HepG2 (cell line): ENCODE data around the gene TACC2.

ENCODE experiments used
- CHD4 ChIP-seq: fragments of 200-600 bp; sonication (generic); IDR thresholded peaks from 2 replicates; pipeline ENCODE4 v1.7.0; 2017; ENCODE audit warnings: mild to moderate bottlenecking, low read length, borderline replicate concordance
- FOSL2 ChIP-seq: sonication (generic); formaldehyde crosslinking; IDR thresholded peaks from 2 replicates; pipeline ENCODE4 v1.4.0; 2020; ENCODE audit warnings: missing genetic modification reagents
- HIVEP1 ChIP-seq: sonication (generic); formaldehyde crosslinking; IDR thresholded peaks from 2 replicates; pipeline ENCODE4 v1.4.0; 2020; ENCODE audit warnings: mild to moderate bottlenecking, missing genetic modification reagents
- JUND ChIP-seq: sonication (generic); formaldehyde crosslinking; IDR thresholded peaks from 2 replicates; pipeline ENCODE4 v1.8.0; 2022; ENCODE audit warnings: mild to moderate bottlenecking, missing genetic modification reagents
- NR2F1 ChIP-seq, 2 experiments: fragments of 450-650 bp in 1 of 2; formaldehyde crosslinking in 1 of 2; IDR thresholded peaks; 2 replicates each; pipeline versions ENCODE4 v1.5.0 to v1.6.1; 2016 to 2020; ENCODE audit warnings: mild to moderate bottlenecking in 1 of 2, missing compliant biosample characterization in 1 of 2, missing genetic modification reagents in 1 of 2, moderate library complexity in 1 of 2
- ZKSCAN5 ChIP-seq: sonication (generic); formaldehyde crosslinking; IDR thresholded peaks from 2 replicates; pipeline ENCODE4 v1.5.1; 2020; ENCODE audit warnings: mild to moderate bottlenecking, missing genetic modification reagents
- ZNF350 ChIP-seq: sonication (generic); formaldehyde crosslinking; IDR thresholded peaks from 2 replicates; pipeline ENCODE4 v1.4.0; 2020; ENCODE audit warnings: mild to moderate bottlenecking, low read depth, missing genetic modification reagents, borderline replicate concordance
- ZZZ3 ChIP-seq: sonication (generic); formaldehyde crosslinking; IDR thresholded peaks from 2 replicates; pipeline ENCODE4 v1.4.0; 2020; ENCODE audit warnings: missing genetic modification reagents, mild to moderate bottlenecking, borderline replicate concordance
- TF ChIP-seq, protein P1 (sequence below): sonication (generic); formaldehyde crosslinking; IDR thresholded peaks from 2 replicates; pipeline ENCODE4 v1.4.0; 2020; ENCODE audit warnings: missing genetic modification reagents, borderline replicate concordance
- TF ChIP-seq, protein P2 (sequence below): sonication (generic); formaldehyde crosslinking; conservative IDR thresholded peaks from 2 replicates; pipeline ENCODE4 v1.8.1; 2023; ENCODE audit warnings: missing genetic modification reagents
- TF ChIP-seq, protein P3 (sequence below), 2 experiments: IDR thresholded peaks; 2 replicates each; pipeline ENCODE4 v1.6.1; 2011 to 2012; ENCODE audit warnings: low read length in 2 of 2, borderline replicate concordance in 1 of 2, low read depth in 1 of 2, mild to moderate bottlenecking in 1 of 2, moderate library complexity in 1 of 2
- TF ChIP-seq, protein P4 (sequence below): sonication (generic); formaldehyde crosslinking; IDR thresholded peaks from 2 replicates; pipeline ENCODE4 v1.5.0; 2020; ENCODE audit warnings: mild to moderate bottlenecking, missing genetic modification reagents, moderate library complexity
- TF ChIP-seq, protein P5 (sequence below): sonication (generic); formaldehyde crosslinking; IDR thresholded peaks from 2 replicates; pipeline ENCODE4 v1.5.0; 2020; ENCODE audit warnings: missing genetic modification reagents
- TF ChIP-seq, protein P6 (sequence below): sonication (generic); formaldehyde crosslinking; IDR thresholded peaks from 2 replicates; pipeline ENCODE4 v1.4.0; 2020; ENCODE audit warnings: missing genetic modification reagents, borderline replicate concordance

DNA sequence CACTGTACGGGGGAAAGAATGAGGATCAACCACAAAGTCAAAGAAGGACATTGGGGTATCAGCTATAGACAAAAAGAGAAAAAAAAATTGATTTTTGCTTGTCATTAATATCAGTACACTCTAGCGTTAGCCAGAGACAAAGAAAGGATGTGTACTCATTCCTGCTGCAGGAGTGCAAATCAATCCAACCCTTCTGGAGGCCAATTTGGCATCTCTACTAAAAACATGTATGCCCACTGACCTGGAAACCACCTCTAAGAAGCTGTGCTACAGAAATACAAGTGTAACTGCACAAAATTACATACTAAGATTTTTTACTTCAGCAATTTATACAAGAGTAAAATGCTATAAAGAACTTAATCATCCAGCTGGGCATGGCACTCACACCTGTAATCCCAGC lies 27.5 kb upstream of the TACC2 start:
- TF ChIP-seq, protein P1, sequence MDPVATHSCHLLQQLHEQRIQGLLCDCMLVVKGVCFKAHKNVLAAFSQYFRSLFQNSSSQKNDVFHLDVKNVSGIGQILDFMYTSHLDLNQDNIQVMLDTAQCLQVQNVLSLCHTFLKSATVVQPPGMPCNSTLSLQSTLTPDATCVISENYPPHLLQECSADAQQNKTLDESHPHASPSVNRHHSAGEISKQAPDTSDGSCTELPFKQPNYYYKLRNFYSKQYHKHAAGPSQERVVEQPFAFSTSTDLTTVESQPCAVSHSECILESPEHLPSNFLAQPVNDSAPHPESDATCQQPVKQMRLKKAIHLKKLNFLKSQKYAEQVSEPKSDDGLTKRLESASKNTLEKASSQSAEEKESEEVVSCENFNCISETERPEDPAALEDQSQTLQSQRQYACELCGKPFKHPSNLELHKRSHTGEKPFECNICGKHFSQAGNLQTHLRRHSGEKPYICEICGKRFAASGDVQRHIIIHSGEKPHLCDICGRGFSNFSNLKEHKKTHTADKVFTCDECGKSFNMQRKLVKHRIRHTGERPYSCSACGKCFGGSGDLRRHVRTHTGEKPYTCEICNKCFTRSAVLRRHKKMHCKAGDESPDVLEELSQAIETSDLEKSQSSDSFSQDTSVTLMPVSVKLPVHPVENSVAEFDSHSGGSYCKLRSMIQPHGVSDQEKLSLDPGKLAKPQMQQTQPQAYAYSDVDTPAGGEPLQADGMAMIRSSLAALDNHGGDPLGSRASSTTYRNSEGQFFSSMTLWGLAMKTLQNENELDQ (CRISPR knock-in tag): no peak
- TF ChIP-seq ZNF350 (CRISPR knock-in tag): no peak
- TF ChIP-seq, protein P2, sequence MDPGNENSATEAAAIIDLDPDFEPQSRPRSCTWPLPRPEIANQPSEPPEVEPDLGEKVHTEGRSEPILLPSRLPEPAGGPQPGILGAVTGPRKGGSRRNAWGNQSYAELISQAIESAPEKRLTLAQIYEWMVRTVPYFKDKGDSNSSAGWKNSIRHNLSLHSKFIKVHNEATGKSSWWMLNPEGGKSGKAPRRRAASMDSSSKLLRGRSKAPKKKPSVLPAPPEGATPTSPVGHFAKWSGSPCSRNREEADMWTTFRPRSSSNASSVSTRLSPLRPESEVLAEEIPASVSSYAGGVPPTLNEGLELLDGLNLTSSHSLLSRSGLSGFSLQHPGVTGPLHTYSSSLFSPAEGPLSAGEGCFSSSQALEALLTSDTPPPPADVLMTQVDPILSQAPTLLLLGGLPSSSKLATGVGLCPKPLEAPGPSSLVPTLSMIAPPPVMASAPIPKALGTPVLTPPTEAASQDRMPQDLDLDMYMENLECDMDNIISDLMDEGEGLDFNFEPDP (CRISPR knock-in tag): no peak
- no peak for TF ChIP-seq NR2F1 (CRISPR knock-in tag; IDR thresholded peaks at IDR 0.05)
- TF ChIP-seq, protein P3, sequence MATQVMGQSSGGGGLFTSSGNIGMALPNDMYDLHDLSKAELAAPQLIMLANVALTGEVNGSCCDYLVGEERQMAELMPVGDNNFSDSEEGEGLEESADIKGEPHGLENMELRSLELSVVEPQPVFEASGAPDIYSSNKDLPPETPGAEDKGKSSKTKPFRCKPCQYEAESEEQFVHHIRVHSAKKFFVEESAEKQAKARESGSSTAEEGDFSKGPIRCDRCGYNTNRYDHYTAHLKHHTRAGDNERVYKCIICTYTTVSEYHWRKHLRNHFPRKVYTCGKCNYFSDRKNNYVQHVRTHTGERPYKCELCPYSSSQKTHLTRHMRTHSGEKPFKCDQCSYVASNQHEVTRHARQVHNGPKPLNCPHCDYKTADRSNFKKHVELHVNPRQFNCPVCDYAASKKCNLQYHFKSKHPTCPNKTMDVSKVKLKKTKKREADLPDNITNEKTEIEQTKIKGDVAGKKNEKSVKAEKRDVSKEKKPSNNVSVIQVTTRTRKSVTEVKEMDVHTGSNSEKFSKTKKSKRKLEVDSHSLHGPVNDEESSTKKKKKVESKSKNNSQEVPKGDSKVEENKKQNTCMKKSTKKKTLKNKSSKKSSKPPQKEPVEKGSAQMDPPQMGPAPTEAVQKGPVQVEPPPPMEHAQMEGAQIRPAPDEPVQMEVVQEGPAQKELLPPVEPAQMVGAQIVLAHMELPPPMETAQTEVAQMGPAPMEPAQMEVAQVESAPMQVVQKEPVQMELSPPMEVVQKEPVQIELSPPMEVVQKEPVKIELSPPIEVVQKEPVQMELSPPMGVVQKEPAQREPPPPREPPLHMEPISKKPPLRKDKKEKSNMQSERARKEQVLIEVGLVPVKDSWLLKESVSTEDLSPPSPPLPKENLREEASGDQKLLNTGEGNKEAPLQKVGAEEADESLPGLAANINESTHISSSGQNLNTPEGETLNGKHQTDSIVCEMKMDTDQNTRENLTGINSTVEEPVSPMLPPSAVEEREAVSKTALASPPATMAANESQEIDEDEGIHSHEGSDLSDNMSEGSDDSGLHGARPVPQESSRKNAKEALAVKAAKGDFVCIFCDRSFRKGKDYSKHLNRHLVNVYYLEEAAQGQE (IDR thresholded peaks at IDR 0.05; ENCODE audit: borderline replicate concordance in 1 of 2, low read depth in 1 of 2, low read length in 2 of 2): no peak
- TF ChIP-seq, protein P4, sequence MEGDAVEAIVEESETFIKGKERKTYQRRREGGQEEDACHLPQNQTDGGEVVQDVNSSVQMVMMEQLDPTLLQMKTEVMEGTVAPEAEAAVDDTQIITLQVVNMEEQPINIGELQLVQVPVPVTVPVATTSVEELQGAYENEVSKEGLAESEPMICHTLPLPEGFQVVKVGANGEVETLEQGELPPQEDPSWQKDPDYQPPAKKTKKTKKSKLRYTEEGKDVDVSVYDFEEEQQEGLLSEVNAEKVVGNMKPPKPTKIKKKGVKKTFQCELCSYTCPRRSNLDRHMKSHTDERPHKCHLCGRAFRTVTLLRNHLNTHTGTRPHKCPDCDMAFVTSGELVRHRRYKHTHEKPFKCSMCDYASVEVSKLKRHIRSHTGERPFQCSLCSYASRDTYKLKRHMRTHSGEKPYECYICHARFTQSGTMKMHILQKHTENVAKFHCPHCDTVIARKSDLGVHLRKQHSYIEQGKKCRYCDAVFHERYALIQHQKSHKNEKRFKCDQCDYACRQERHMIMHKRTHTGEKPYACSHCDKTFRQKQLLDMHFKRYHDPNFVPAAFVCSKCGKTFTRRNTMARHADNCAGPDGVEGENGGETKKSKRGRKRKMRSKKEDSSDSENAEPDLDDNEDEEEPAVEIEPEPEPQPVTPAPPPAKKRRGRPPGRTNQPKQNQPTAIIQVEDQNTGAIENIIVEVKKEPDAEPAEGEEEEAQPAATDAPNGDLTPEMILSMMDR (CRISPR knock-in tag): no peak
- TF ChIP-seq CHD4: no peak
- no peak for TF ChIP-seq FOSL2 (CRISPR knock-in tag)
- TF ChIP-seq, protein P5, sequence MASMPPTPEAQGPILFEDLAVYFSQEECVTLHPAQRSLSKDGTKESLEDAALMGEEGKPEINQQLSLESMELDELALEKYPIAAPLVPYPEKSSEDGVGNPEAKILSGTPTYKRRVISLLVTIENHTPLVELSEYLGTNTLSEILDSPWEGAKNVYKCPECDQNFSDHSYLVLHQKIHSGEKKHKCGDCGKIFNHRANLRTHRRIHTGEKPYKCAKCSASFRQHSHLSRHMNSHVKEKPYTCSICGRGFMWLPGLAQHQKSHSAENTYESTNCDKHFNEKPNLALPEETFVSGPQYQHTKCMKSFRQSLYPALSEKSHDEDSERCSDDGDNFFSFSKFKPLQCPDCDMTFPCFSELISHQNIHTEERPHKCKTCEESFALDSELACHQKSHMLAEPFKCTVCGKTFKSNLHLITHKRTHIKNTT (CRISPR knock-in tag): no peak
- no peak for TF ChIP-seq ZKSCAN5 (CRISPR knock-in tag)
- no peak for TF ChIP-seq ZZZ3 (CRISPR knock-in tag)
- TF ChIP-seq, protein P6, sequence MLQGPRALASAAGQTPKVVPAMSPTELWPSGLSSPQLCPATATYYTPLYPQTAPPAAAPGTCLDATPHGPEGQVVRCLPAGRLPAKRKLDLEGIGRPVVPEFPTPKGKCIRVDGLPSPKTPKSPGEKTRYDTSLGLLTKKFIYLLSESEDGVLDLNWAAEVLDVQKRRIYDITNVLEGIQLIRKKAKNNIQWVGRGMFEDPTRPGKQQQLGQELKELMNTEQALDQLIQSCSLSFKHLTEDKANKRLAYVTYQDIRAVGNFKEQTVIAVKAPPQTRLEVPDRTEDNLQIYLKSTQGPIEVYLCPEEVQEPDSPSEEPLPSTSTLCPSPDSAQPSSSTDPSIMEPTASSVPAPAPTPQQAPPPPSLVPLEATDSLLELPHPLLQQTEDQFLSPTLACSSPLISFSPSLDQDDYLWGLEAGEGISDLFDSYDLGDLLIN: no peak
- TF ChIP-seq HIVEP1: no peak
- no peak for TF ChIP-seq JUND (CRISPR knock-in tag)
